ENCODE results near the gene CPNE9.

The CPNE9 gene

GRCh38 chr3:9725775-9726515 is 22.3 kb downstream of the CPNE9 start:
- FAIRE-seq (no peak), DNase-seq (ENCODE audit: insufficient read length, low spot score) (no peak)
- TF ChIP-seq TAF1 (IDR thresholded peaks at IDR 0.05; ENCODE audit: low read depth, low read length): no peak
- TF ChIP-seq PAX5 (IDR thresholded peaks at IDR 0.05; ENCODE audit: insufficient read depth, low read length, severe bottlenecking): no peak
- TF ChIP-seq POLR2AphosphoS5 (IDR thresholded peaks at IDR 0.05; ENCODE audit: low read depth, low read length): no peak
- no peak for TF ChIP-seq POLR2A (IDR thresholded peaks at IDR 0.05; ENCODE audit: low read depth, low read length)
- TF ChIP-seq SPI1 (IDR thresholded peaks at IDR 0.05; ENCODE audit: low read depth, low read length): no peak
- TF ChIP-seq POU2F2 (IDR thresholded peaks at IDR 0.05; ENCODE audit: low read depth, low read length): no peak

- TF ChIP-seq POLR2AphosphoS5 (IDR thresholded peaks at IDR 0.05; ENCODE audit: low read depth, low read length) (no peak), TAF1 (IDR thresholded peaks at IDR 0.05; ENCODE audit: low read depth, low read length) (no peak), SPI1 (IDR thresholded peaks at IDR 0.05; ENCODE audit: low read depth, low read length) (no peak), POU2F2 (IDR thresholded peaks at IDR 0.05; ENCODE audit: low read depth, low read length) (no peak), POLR2A (IDR thresholded peaks at IDR 0.05; ENCODE audit: low read depth, low read length) (no peak), PAX5 (IDR thresholded peaks at IDR 0.05; ENCODE audit: insufficient read depth, low read length, severe bottlenecking) (no peak)
- DNase-seq (ENCODE audit: insufficient read length, low spot score) (no peak), FAIRE-seq (no peak)
Observed at GRCh38 chr3:9727041-9727595, 23.5 kb downstream of the CPNE9 start.

GRCh38 chr3:9727743-9728142 is 24.1 kb downstream of the CPNE9 start:
- TF ChIP-seq POLR2AphosphoS5 (IDR thresholded peaks at IDR 0.05; ENCODE audit: low read depth, low read length) (no peak), PAX5 (IDR thresholded peaks at IDR 0.05; ENCODE audit: insufficient read depth, low read length, severe bottlenecking) (no peak), SPI1 (IDR thresholded peaks at IDR 0.05; ENCODE audit: low read depth, low read length) (no peak), POU2F2 (IDR thresholded peaks at IDR 0.05; ENCODE audit: low read depth, low read length) (no peak), POLR2A (IDR thresholded peaks at IDR 0.05; ENCODE audit: low read depth, low read length) (no peak), TAF1 (IDR thresholded peaks at IDR 0.05; ENCODE audit: low read depth, low read length) (no peak)
- no peak for FAIRE-seq
- DNase-seq (ENCODE audit: insufficient read length, low spot score): no peak

GRCh38 chr3:9729419-9729818 is 25.8 kb downstream of the CPNE9 start:
- FAIRE-seq (no peak), DNase-seq (ENCODE audit: insufficient read length, low spot score) (no peak)
- TF ChIP-seq POU2F2 (IDR thresholded peaks at IDR 0.05; ENCODE audit: low read depth, low read length) (no peak), POLR2AphosphoS5 (IDR thresholded peaks at IDR 0.05; ENCODE audit: low read depth, low read length) (no peak), POLR2A (IDR thresholded peaks at IDR 0.05; ENCODE audit: low read depth, low read length) (no peak), SPI1 (IDR thresholded peaks at IDR 0.05; ENCODE audit: low read depth, low read length) (no peak), PAX5 (IDR thresholded peaks at IDR 0.05; ENCODE audit: insufficient read depth, low read length, severe bottlenecking) (no peak), TAF1 (IDR thresholded peaks at IDR 0.05; ENCODE audit: low read depth, low read length) (no peak)

- FAIRE-seq: peak; percentile 63
- DNase-seq (ENCODE audit: insufficient read length, low spot score): peak; percentile 41
- TF ChIP-seq PAX5 (IDR thresholded peaks at IDR 0.05; ENCODE audit: insufficient read depth, low read length, severe bottlenecking) (no peak), POLR2AphosphoS5 (IDR thresholded peaks at IDR 0.05; ENCODE audit: low read depth, low read length) (no peak), TAF1 (IDR thresholded peaks at IDR 0.05; ENCODE audit: low read depth, low read length) (no peak)
Observed at GRCh38 chr3:9730657-9731205, 27.1 kb downstream of the CPNE9 start.

- TF ChIP-seq PAX5 (IDR thresholded peaks at IDR 0.05; ENCODE audit: insufficient read depth, low read length, severe bottlenecking) (peak; percentile 13), POU2F2 (IDR thresholded peaks at IDR 0.05; ENCODE audit: low read depth, low read length) (no peak), SPI1 (IDR thresholded peaks at IDR 0.05; ENCODE audit: low read depth, low read length) (no peak), TAF1 (IDR thresholded peaks at IDR 0.05; ENCODE audit: low read depth, low read length) (peak; percentile 51; the same call in 1 of the 2 replicates), POLR2A (IDR thresholded peaks at IDR 0.05; ENCODE audit: low read depth, low read length) (peak; percentile 39; the same call in 1 of the 2 replicates), POLR2AphosphoS5 (IDR thresholded peaks at IDR 0.05; ENCODE audit: low read depth, low read length) (peak; percentile 44)
- FAIRE-seq (peak; percentile 92), DNase-seq (ENCODE audit: insufficient read length, low spot score) (peak; percentile 99)
Observed at GRCh38 chr3:9731206-9732079, 27.8 kb downstream of the CPNE9 start, which contains the start of gene BRPF1. Gene BRPF1 (plus strand): TSS chr3:9731735. CDS start chr3:9734141, 2,406 bp downstream.

- DNase-seq (ENCODE audit: insufficient read length, low spot score) (peak; percentile 41), FAIRE-seq (no peak)
- TF ChIP-seq PAX5 (IDR thresholded peaks at IDR 0.05; ENCODE audit: insufficient read depth, low read length, severe bottlenecking) (no peak), TAF1 (IDR thresholded peaks at IDR 0.05; ENCODE audit: low read depth, low read length) (no peak), POLR2AphosphoS5 (IDR thresholded peaks at IDR 0.05; ENCODE audit: low read depth, low read length) (no peak), SPI1 (IDR thresholded peaks at IDR 0.05; ENCODE audit: low read depth, low read length) (no peak)
Observed at GRCh38 chr3:9732080-9732739, 28.6 kb downstream of the CPNE9 start.

GRCh38 chr3:9732740-9733115 is 29.1 kb downstream of the CPNE9 start:
- TF ChIP-seq PAX5 (IDR thresholded peaks at IDR 0.05; ENCODE audit: insufficient read depth, low read length, severe bottlenecking) (no peak), TAF1 (IDR thresholded peaks at IDR 0.05; ENCODE audit: low read depth, low read length) (no peak), SPI1 (IDR thresholded peaks at IDR 0.05; ENCODE audit: low read depth, low read length) (no peak), POLR2A (IDR thresholded peaks at IDR 0.05; ENCODE audit: low read depth, low read length) (no peak), POU2F2 (IDR thresholded peaks at IDR 0.05; ENCODE audit: low read depth, low read length) (no peak), POLR2AphosphoS5 (IDR thresholded peaks at IDR 0.05; ENCODE audit: low read depth, low read length) (no peak)
- FAIRE-seq (no peak), DNase-seq (ENCODE audit: insufficient read length, low spot score) (no peak)
